Spleen (tissue), 11 donors: ENCODE results near the gene PACRG. TPM values are rescaled to one million over a fixed set of nuclear protein-coding genes. Genes with fewer than 3 reads are reported as not detected.

Experiments used
- DNase-seq: peaks from one replicate; pipeline ENCODE4 v3.0.0-alpha.2; 2020
- H3K27ac ChIP-seq, 8 donors: fragments of 200-600 bp; sonication (generic) in 7 of 8; 1 replicate in 4 of 8; 2 replicates in 4 of 8; pipeline versions ENCODE4 v1.5.0 to v1.8.0; 2016 to 2021; ENCODE audit warnings: inconsistent platforms in 4 of 8, mild to moderate bottlenecking in 4 of 8, moderate library complexity in 1 of 8
- H3K27me3 ChIP-seq, 7 donors: fragments of 200-600 bp; sonication (generic) in 6 of 7; replicated peaks in 1 of 7; 1 replicate in 4 of 7; 2 replicates in 3 of 7; pipeline versions ENCODE4 v1.5.0 to v1.8.0; 2016 to 2021; ENCODE audit warnings: inconsistent platforms in 3 of 7, mild to moderate bottlenecking in 1 of 7
- H3K36me3 ChIP-seq, 6 donors: fragments of 200-600 bp; sonication (generic) in 5 of 6; 1 replicate in 4 of 6; 2 replicates in 2 of 6; pipeline versions ENCODE4 v1.5.0 to v1.8.0; 2016 to 2021; ENCODE audit warnings: inconsistent platforms in 2 of 6
- H3K4me1 ChIP-seq, 6 donors: fragments of 200-600 bp; sonication (generic) in 5 of 6; 1 replicate in 3 of 6; 2 replicates in 3 of 6; pipeline versions ENCODE4 v1.5.0 to v1.8.0; 2016 to 2021; ENCODE audit warnings: inconsistent platforms in 3 of 6
- H3K4me3 ChIP-seq, 8 donors: fragments of 200-600 bp; sonication (generic) in 7 of 8; 1 replicate in 4 of 8; 2 replicates in 4 of 8; pipeline versions ENCODE4 v1.5.0 to v1.8.0; 2016 to 2021; ENCODE audit warnings: inconsistent platforms in 4 of 8, mild to moderate bottlenecking in 4 of 8, moderate library complexity in 2 of 8
- H3K9me3 ChIP-seq, 8 donors: fragments of 200-600 bp; sonication (generic) in 7 of 8; 1 replicate in 4 of 8; 2 replicates in 4 of 8; pipeline versions ENCODE4 v1.5.0 to v1.8.0; 2016 to 2021; ENCODE audit warnings: inconsistent platforms in 4 of 8
- CTCF ChIP-seq, 11 experiments: fragments of 200-600 bp in 7 of 11; fragments of 450-650 bp in 4 of 11; sonication (generic) in 4 of 11; IDR thresholded peaks in 8 of 11; conservative IDR thresholded peaks in 3 of 11; 1 replicate in 7 of 11; 2 replicates in 4 of 11; pipeline versions ENCODE4 v1.4.0 to v1.8.0; 2016 to 2021; ENCODE audit warnings: antibody characterized with exemption in 11 of 11, inconsistent platforms in 4 of 11, mild to moderate bottlenecking in 1 of 11
- POLR2A ChIP-seq, 3 donors: fragments of 450-650 bp; IDR thresholded peaks; one replicate each; pipeline ENCODE4 v1.5.1; 2017; ENCODE audit warnings: antibody characterized with exemption in 3 of 3, mild to moderate bottlenecking in 1 of 3
- POLR2AphosphoS5 ChIP-seq, 3 donors: sonication (generic); formaldehyde crosslinking; IDR thresholded peaks; one replicate each; pipeline ENCODE4 v1.5.1; 2017; ENCODE audit warnings: antibody characterized with exemption in 3 of 3
- WGBS, 5 donors: extraction: QIAGEN DNeasy Blood & Tissue Kit in 3 of 5; methylation state at CpG; one replicate each; pipeline versions ENCODE4 v1.1.5 to v1.1.7; 2013 to 2018; 5-methylcytosine and 5-hydroxymethylcytosine counted together
- intact Hi-C: fragments of 100-400 bp; cut with DNase I; formaldehyde crosslinking; loops from one replicate; pipeline ENCODE4 v1.15.0; 2023; ENCODE audit warnings: low total_unique reads
- polyA plus RNA-seq, 3 donors: library from polyadenylated mRNA; stranded (reverse); fragments of 200-250 nt; gene quantifications; one replicate each; pipeline ENCODE4 v1.2.1, GENCODE V29; 2013
- total RNA-seq, 7 donors: library from RNA; depleted of rRNA in 3 of 7; stranded (reverse); fragments of >200 nt in 3 of 7; fragmentation: NEBNext Ultra II Directional in 4 of 7; extraction: Animal tissue kit (Norgen Biotek cat#: 25700) in 4 of 7; gene quantifications; one replicate each; pipeline versions ENCODE4 v1.1.0 to v1.2.1, GENCODE V29; 2016 to 2021
- donor health status: healthy with polysubstance abuse.
- donor health status: DM: no; HTN: no; CAD: no; lungs with moderate emphysema.
- donor health status: DM: no; HTN: no; CAD: no.
- donor health status: Bipolar disorder and iron deficiency.
- donor health status: healthy.
- donor health status: DM: no; HTN: no; CAD: no.
- donor health status: DM: yes; HTN: yes; CAD: no.

The PACRG gene
- total and polyA plus RNA-seq, 10 donors, result 0.32 to 2.0 (median 1.0) TPM; not detected in 5

- H3K27me3 ChIP-seq, result no peaks in the 10 kb centered on the region
- no peak overlapping the region for H3K27ac ChIP-seq
- H3K36me3 ChIP-seq, result no peaks in the 10 kb centered on the region
- intact Hi-C loops, result no loop called here
- no peak for TF ChIP-seq POLR2A (IDR thresholded peaks at IDR 0.05)
- no peak for TF ChIP-seq POLR2AphosphoS5 (IDR thresholded peaks at IDR 0.05)
- TF ChIP-seq CTCF (IDR thresholded peaks at IDR 0.05 in 8 of 11, conservative IDR thresholded peaks at IDR 0.05 in 3 of 11), result no peak
- no peak overlapping the region for H3K4me3 ChIP-seq
- 68 to 94% (median 78%) methylated on average over 1 of the region's 1 CpG for WGBS, 5 donors
- H3K9me3 ChIP-seq, result peaks cover 0 to 22% (median 12%) of the 10 kb centered on the region in 8 donors
- DNase-seq, result no peak
- H3K4me1 ChIP-seq, result no peaks in the 10 kb centered on the region
Measured at GRCh38 chr6:163214259-163214658, 486.5 kb downstream of the PACRG start.

- Histone ChIP-seq H3K4me3 (no peak overlapping the region), H3K27me3 (no peaks in the 10 kb centered on the region), H3K36me3 (no peaks in the 10 kb centered on the region), H3K9me3 (no peaks in the 10 kb centered on the region), H3K27ac (no peak overlapping the region), H3K4me1 (no peaks in the 10 kb centered on the region)
- no peak for DNase-seq
- TF ChIP-seq CTCF (IDR thresholded peaks at IDR 0.05 in 8 of 11, conservative IDR thresholded peaks at IDR 0.05 in 3 of 11) (no peak), POLR2AphosphoS5 (IDR thresholded peaks at IDR 0.05) (no peak)
- intact Hi-C loops, result no loop called here
- 81 to 96% (median 82%) methylated on average over 5 of the region's 5 CpGs for WGBS, 5 donors
Measured at GRCh38 chr6:163218361-163218894, 490.7 kb downstream of the PACRG start.

GRCh38 chr6:163226181-163226835, 498.5 kb downstream of the PACRG start:
- Histone ChIP-seq H3K27ac (no peak overlapping the region), H3K36me3 (no peaks in the 10 kb centered on the region), H3K27me3 (no peaks in the 10 kb centered on the region), H3K4me1 (no peaks in the 10 kb centered on the region), H3K4me3 (no peak overlapping the region), H3K9me3 (peaks cover 0 to 11% (median 2%) of the 10 kb centered on the region in 8 donors)
- intact Hi-C loops, result no loop called here
- TF ChIP-seq CTCF (IDR thresholded peaks at IDR 0.05 in 8 of 11, conservative IDR thresholded peaks at IDR 0.05 in 3 of 11), result no peak
- no peak for TF ChIP-seq POLR2A (IDR thresholded peaks at IDR 0.05)
- TF ChIP-seq POLR2AphosphoS5 (IDR thresholded peaks at IDR 0.05), result no peak
- no peak for DNase-seq
- 73 to 86% (median 85%) methylated on average over 8 to 9 of the region's 9 CpGs for WGBS, 5 donors

GRCh38 chr6:163226836-163227485, 499.2 kb downstream of the PACRG start:
- Histone ChIP-seq H3K9me3 (peaks cover 0 to 11% (median 2%) of the 10 kb centered on the region in 8 donors), H3K4me3 (no peak overlapping the region), H3K4me1 (no peaks in the 10 kb centered on the region), H3K36me3 (no peaks in the 10 kb centered on the region), H3K27ac (no peak overlapping the region), H3K27me3 (no peaks in the 10 kb centered on the region)
- intact Hi-C loops, result no loop called here
- no peak for DNase-seq
- 89 to 93% (median 90%) methylated on average over 10 of the region's 10 CpGs for WGBS, 5 donors
- TF ChIP-seq POLR2AphosphoS5 (IDR thresholded peaks at IDR 0.05), result no peak
- TF ChIP-seq CTCF (IDR thresholded peaks at IDR 0.05 in 8 of 11, conservative IDR thresholded peaks at IDR 0.05 in 3 of 11), result no peak
- no peak for TF ChIP-seq POLR2A (IDR thresholded peaks at IDR 0.05)
